Measurements from ENCODE around the gene COL6A2. TPM values are rescaled to one million over a fixed set of nuclear protein-coding genes. Genes with fewer than 3 reads are reported as not detected.
A peak's percentile ranks its signal among the peaks of the same experiment; 100 is the strongest.

COL6A2 gene
- total and polyA plus RNA-seq, 2 experiments from 2014 or later, result 509 to 832 TPM

- Histone ChIP-seq H3K9me2 (replicated peaks; ENCODE audit: insufficient read depth) (no peaks in the 10 kb centered on the region), H4K20me1 (ENCODE audit: insufficient read depth, poor library complexity, severe bottlenecking) (no peaks in the 10 kb centered on the region), H3K36me3 (replicated peaks; ENCODE audit: insufficient read depth, low read depth) (no peaks in the 10 kb centered on the region), H3K27me3 (no peaks in the 10 kb centered on the region), H3K79me2 (no peaks in the 10 kb centered on the region), H3K4me1 (ENCODE audit: insufficient read depth) (peaks cover 12% of the 10 kb centered on the region), H2AFZ (no peak overlapping the region), H3K9me3 (ENCODE audit: low read depth) (no peaks in the 10 kb centered on the region), H3K4me3 (no peak overlapping the region), H3K27ac (no peak overlapping the region), H3K4me2 (no peak overlapping the region)
- 84% methylated on average over 2 of the region's 2 CpGs for WGBS (ENCODE audit: low lambda C conversion rate, missing lambda C conversion rate)
- DNase-seq (ENCODE audit: low spot score), result no peak
- no peak for TF ChIP-seq EZH2 (IDR thresholded peaks at IDR 0.05; ENCODE audit: borderline replicate concordance)
Measured at GRCh38 chr21:46088189-46088588, 9.7 kb upstream of the COL6A2 start.

GRCh38 chr21:46089285-46089684 lies 8.6 kb upstream of the COL6A2 start:
- Histone ChIP-seq H2AFZ (no peak overlapping the region), H3K4me2 (no peak overlapping the region), H3K27ac (no peak overlapping the region), H3K9me3 (ENCODE audit: low read depth) (no peaks in the 10 kb centered on the region), H3K4me1 (ENCODE audit: insufficient read depth) (peaks cover 6% of the 10 kb centered on the region), H3K79me2 (no peaks in the 10 kb centered on the region), H3K4me3 (no peak overlapping the region), H3K9me2 (replicated peaks; ENCODE audit: insufficient read depth) (no peaks in the 10 kb centered on the region), H4K20me1 (ENCODE audit: insufficient read depth, poor library complexity, severe bottlenecking) (no peaks in the 10 kb centered on the region), H3K36me3 (replicated peaks; ENCODE audit: insufficient read depth, low read depth) (no peaks in the 10 kb centered on the region), H3K27me3 (no peaks in the 10 kb centered on the region)
- TF ChIP-seq EZH2phosphoT487 (IDR thresholded peaks at IDR 0.05; ENCODE audit: low read depth, severe bottlenecking, unreplicated experiment) (no peak), CTCF (IDR thresholded peaks at IDR 0.05; ENCODE audit: poor library complexity) (no peak), EZH2 (IDR thresholded peaks at IDR 0.05; ENCODE audit: borderline replicate concordance) (no peak)
- DNase-seq (ENCODE audit: low spot score), result no peak
- 73% methylated on average over 5 of the region's 5 CpGs for WGBS (ENCODE audit: low lambda C conversion rate, missing lambda C conversion rate)

- DNase-seq (ENCODE audit: low spot score), result no peak
- Histone ChIP-seq H3K27me3 (no peaks in the 10 kb centered on the region), H3K9me3 (ENCODE audit: low read depth) (no peaks in the 10 kb centered on the region), H3K36me3 (replicated peaks; ENCODE audit: insufficient read depth, low read depth) (no peaks in the 10 kb centered on the region), H3K4me2 (no peak overlapping the region), H3K27ac (no peak overlapping the region), H4K20me1 (ENCODE audit: insufficient read depth, poor library complexity, severe bottlenecking) (no peaks in the 10 kb centered on the region), H3K9me2 (replicated peaks; ENCODE audit: insufficient read depth) (no peaks in the 10 kb centered on the region), H3K4me3 (no peak overlapping the region), H3K79me2 (no peaks in the 10 kb centered on the region), H2AFZ (no peak overlapping the region), H3K4me1 (ENCODE audit: insufficient read depth) (peaks cover 6% of the 10 kb centered on the region)
- TF ChIP-seq EZH2phosphoT487 (IDR thresholded peaks at IDR 0.05; ENCODE audit: low read depth, severe bottlenecking, unreplicated experiment) (no peak), CTCF (IDR thresholded peaks at IDR 0.05; ENCODE audit: poor library complexity) (no peak), EZH2 (IDR thresholded peaks at IDR 0.05; ENCODE audit: borderline replicate concordance) (no peak)
- 100% methylated on average over 2 of the region's 4 CpGs for WGBS (ENCODE audit: low lambda C conversion rate, missing lambda C conversion rate)
Measured at GRCh38 chr21:46091118-46091517, 6.8 kb upstream of the COL6A2 start.

- Histone ChIP-seq H3K36me3 (replicated peaks; ENCODE audit: insufficient read depth, low read depth) (no peaks in the 10 kb centered on the region), H3K27me3 (no peaks in the 10 kb centered on the region), H4K20me1 (ENCODE audit: insufficient read depth, poor library complexity, severe bottlenecking) (no peaks in the 10 kb centered on the region), H3K4me1 (ENCODE audit: insufficient read depth) (peaks cover 6% of the 10 kb centered on the region), H2AFZ (no peak overlapping the region), H3K79me2 (no peaks in the 10 kb centered on the region), H3K9me2 (replicated peaks; ENCODE audit: insufficient read depth) (no peaks in the 10 kb centered on the region), H3K4me2 (peak overlapping the region; percentile 48), H3K9me3 (ENCODE audit: low read depth) (no peaks in the 10 kb centered on the region), H3K4me3 (no peak overlapping the region), H3K27ac (peak overlapping the region; percentile 93)
- WGBS (ENCODE audit: low lambda C conversion rate, missing lambda C conversion rate), result 78% methylated on average over 8 of the region's 8 CpGs
- TF ChIP-seq EZH2phosphoT487 (IDR thresholded peaks at IDR 0.05; ENCODE audit: low read depth, severe bottlenecking, unreplicated experiment) (no peak), EZH2 (IDR thresholded peaks at IDR 0.05; ENCODE audit: borderline replicate concordance) (no peak), CTCF (IDR thresholded peaks at IDR 0.05; ENCODE audit: poor library complexity) (no peak)
- no peak for DNase-seq (ENCODE audit: low spot score)
Measured at GRCh38 chr21:46091631-46092025, 6.3 kb upstream of the COL6A2 start.
